ENCODE data around the gene PWWP2B.

Gene PWWP2B

GRCh38 chr10:132396494-132397035, 435 bp upstream of the PWWP2B start:
- H3K27ac Mint-ChIP-seq = no peak overlapping the region
- H3K27me3 Mint-ChIP-seq (ENCODE audit: low read depth, poor library complexity) = peaks cover 20% of the 10 kb centered on the region
- peak; percentile 78 for DNase-seq
- no peaks in the 10 kb centered on the region for H3K36me3 Mint-ChIP-seq (ENCODE audit: low read depth)
- no peak for TF ChIP-seq CTCF (IDR thresholded peaks at IDR 0.05)
- no peak overlapping the region for H3K4me3 Mint-ChIP-seq
- H3K4me1 Mint-ChIP-seq = peaks cover 18% of the 10 kb centered on the region
- H3K9me3 Mint-ChIP-seq = peaks cover 9% of the 10 kb centered on the region

DNA sequence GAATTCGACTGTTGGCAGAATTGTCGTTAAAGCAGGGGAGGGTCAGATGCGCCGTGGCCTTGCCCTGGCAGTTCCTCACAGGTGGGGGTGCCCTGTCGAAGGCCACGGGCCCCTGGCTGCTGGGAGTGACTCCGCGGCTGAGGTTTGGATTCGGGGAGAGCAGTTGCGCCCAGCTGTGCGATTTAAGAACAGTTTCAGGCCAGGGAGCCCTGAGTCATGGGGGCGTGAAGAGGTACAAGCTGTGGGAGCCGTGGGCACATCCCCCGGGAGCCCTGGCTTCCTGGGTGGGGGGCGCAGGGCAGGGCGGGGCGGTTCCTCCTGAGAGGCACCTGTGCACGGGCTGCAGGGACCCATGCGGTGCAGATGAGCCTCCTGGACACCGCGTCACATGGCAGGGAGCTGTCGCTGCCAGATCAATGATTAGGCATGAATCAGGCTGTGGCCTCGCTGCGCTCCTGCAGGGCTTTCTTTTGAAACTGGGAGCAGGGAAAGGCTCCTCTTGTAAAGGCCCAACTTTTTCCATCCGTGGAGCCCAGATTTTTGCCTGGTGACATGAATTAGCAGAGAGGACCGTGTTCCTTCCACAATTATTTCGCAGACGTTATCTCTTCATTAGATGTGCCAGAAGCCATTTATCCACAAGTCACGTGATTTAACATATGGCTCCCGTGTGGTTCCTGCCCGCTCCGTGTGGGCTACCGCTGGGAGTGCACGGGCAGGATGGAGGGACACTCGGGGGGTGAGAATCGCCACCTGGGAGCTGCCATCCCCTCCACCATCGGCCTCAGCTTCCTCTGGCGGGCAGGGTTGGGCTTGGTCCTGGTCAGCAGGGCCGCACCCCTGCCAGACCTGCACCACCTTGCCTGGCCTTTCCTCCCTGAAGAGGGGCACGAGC, 918 bp downstream of the PWWP2B start:
- no peaks in the 10 kb centered on the region for H3K36me3 Mint-ChIP-seq (ENCODE audit: low read depth)
- peaks cover 9% of the 10 kb centered on the region for H3K27me3 Mint-ChIP-seq (ENCODE audit: low read depth, poor library complexity)
- no peak for DNase-seq
- peak overlapping the region; percentile 83 for H3K4me3 Mint-ChIP-seq
- H3K4me1 Mint-ChIP-seq = peaks cover 18% of the 10 kb centered on the region
- no peaks in the 10 kb centered on the region for H3K9me3 Mint-ChIP-seq
- H3K27ac Mint-ChIP-seq = peak overlapping the region; percentile 25
- no peak for TF ChIP-seq CTCF (IDR thresholded peaks at IDR 0.05)

DNA sequence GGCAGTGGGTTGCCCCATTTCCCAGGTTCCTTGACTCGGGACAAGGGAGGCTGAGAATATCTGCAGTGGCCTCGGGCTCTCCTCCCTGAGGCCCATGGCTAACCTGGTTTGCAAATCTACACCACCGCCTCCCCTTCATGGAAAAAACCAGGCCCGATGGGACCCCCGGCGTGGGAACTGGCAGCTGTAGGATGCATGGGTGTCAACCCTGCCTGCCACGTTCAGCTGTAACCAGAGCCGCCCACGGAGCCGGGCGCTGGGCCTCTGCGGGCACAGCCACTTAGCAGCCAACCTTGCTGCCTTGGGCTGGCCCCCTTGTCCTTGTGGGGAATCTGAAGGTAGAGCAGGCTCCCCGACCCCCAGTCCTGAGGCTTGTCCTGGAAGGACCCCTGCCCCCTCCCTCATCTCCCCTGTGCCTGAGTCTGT, 1.6 kb downstream of the PWWP2B start:
- Mint-ChIP-seq H3K4me3 (no peak overlapping the region), H3K9me3 (no peaks in the 10 kb centered on the region), H3K27me3 (ENCODE audit: low read depth, poor library complexity) (peaks cover 9% of the 10 kb centered on the region), H3K27ac (no peak overlapping the region), H3K4me1 (peaks cover 19% of the 10 kb centered on the region), H3K36me3 (ENCODE audit: low read depth) (no peaks in the 10 kb centered on the region)
- no peak for DNase-seq
- TF ChIP-seq CTCF (IDR thresholded peaks at IDR 0.05) = no peak

- peaks cover 19% of the 10 kb centered on the region for H3K4me1 Mint-ChIP-seq
- H3K27ac Mint-ChIP-seq = no peak overlapping the region
- no peaks in the 10 kb centered on the region for H3K9me3 Mint-ChIP-seq
- no peaks in the 10 kb centered on the region for H3K36me3 Mint-ChIP-seq (ENCODE audit: low read depth)
- no peak for DNase-seq
- H3K4me3 Mint-ChIP-seq = peak overlapping the region; percentile 20
- peaks cover 9% of the 10 kb centered on the region for H3K27me3 Mint-ChIP-seq (ENCODE audit: low read depth, poor library complexity)
- TF ChIP-seq CTCF (IDR thresholded peaks at IDR 0.05) = no peak
Measured at GRCh38 chr10:132399117-132400035, 2.4 kb downstream of the PWWP2B start.

GRCh38 chr10:132400041-132400546, 3.1 kb downstream of the PWWP2B start:
- Mint-ChIP-seq H3K27me3 (ENCODE audit: low read depth, poor library complexity) (peaks cover 9% of the 10 kb centered on the region), H3K4me3 (no peak overlapping the region), H3K9me3 (no peaks in the 10 kb centered on the region), H3K27ac (no peak overlapping the region), H3K4me1 (peaks cover 19% of the 10 kb centered on the region), H3K36me3 (ENCODE audit: low read depth) (no peaks in the 10 kb centered on the region)
- DNase-seq = no peak
- no peak for TF ChIP-seq CTCF (IDR thresholded peaks at IDR 0.05)

Measured in nephron progenitor cell (in vitro differentiated cells).